GM18499 (cell line): Measurements from ENCODE around the gene CFAP61.
"Not testable (repeated sequence)": the region's sequence is repeated elsewhere in the genome, so short reads cannot be mapped to it uniquely, and the experiment has no call there.

Experiments
- ATAC-seq: cut with Tn5 transposase; IDR thresholded peaks from one replicate; pipeline ENCODE4 v1.9.1; 2021; ENCODE audit warnings: moderate number of reproducible peaks; ENCODE audit not compliant: insufficient read depth, unreplicated experiment

CFAP61 gene

DNA sequence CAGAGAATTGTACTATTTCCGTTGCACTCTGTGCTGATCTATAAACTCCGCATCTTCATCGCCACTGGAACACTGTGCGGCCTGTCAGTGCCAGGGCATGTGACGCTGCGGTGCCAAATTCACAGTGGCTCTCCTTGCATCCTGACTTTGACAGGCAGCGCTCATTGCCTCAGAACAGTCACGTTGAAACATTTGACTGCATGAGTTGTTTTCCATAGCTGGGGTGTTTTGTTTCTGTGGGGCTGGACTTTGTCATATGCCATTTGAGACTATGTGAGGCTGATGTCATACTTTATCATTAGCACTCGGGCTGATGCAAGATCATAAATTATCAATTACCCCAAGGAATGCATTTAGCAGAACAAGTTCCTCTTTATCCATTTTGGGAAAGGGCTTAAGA lies 32.7 kb downstream of the CFAP61 start:
- ATAC-seq: no peak

DNA sequence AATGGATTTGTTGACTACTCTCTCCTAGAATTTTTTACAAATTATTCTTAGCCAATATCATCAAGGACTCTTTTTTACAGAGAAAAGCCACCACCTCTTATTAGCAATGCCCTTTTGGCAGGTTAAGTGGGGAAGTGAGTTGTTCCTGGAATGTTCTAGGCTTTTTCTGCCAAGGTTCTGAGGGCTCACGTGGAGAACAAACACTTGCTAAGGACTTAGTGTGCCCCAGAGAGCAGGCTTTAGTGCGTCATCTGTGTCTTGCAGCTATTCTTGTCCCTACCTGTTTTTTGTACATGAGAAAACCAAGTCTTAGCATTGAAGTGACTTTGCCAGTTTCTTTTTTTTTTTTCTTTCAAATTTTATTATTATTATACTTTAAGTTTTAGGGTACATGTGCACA lies 33.5 kb downstream of the CFAP61 start:
- ATAC-seq: no peak

DNA sequence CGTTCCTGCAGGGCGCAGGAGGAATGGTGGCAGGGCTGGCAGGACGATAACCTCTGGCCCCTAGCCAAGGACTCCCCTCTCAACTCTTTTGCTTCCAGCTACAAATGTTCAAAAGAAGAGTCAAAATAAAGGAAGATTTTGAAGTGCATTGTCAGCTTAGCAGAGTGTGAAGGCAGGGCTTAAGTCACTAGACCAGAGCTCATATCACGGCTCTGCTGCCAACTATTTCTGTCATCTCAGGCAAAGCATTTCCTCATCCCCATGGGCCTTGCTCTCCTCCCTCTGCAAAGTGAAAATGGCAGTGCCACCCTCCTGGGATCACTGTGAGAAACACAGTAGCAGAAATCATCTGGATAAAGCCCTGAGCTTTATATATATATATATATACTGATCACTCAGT lies 36.7 kb downstream of the CFAP61 start:
- ATAC-seq: no peak

DNA sequence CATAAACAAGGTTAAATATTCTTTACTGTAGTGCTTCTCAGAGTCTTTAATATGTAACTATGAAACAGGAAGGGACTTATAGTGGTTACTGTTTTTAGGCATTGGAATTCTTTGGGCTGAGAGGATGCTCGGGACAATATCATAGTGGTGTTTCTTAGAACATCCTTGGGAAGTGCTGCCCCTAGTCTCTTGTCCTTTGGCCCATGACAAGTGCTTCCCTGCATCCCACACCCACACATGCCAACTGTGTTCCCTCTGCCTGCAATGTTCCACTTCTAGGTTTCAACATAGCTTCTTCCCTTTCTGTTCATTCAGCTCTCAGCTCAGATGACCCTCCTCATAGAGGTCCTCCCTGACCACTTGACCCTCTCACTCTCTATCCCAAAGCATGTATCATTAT lies 37.6 kb downstream of the CFAP61 start:
- ATAC-seq: no peak

DNA sequence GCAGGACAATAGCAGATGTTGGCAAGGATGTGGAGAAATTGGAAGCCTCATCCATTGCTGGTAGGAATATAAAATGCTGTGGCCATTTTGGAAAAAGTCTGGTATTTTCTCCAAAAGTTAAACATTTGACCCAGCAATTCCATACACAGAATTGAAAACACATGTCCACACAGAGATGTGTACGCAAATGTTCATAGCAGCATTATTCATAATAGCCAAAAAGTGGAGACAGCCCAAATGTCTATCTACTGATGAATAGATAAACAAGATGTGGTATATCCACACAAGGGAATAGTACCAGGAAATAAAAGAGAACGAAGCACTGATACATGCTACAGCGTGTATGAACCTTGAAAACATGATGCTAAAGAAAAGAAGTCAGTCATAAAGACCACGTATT lies 40.5 kb downstream of the CFAP61 start:
- ATAC-seq: no peak

DNA sequence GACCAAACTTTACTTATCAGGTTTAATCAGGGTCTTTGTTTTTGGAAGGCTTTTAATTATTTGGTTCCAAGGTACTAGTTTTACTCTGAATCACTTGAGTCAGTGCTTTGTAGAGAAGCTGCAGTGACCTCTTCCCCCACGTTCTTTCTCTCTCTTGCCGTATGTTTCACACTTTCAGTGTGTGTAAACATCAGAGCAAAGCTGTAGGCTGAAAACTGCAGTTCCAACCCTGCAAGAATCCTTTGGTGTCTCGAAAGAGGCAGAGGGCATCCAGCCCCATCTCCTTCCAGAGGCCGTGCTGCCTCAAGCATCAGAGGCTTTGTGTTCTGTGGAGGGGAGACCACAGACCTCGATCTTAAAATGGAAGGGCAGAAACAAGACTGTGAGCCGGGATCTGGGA lies 42.1 kb downstream of the CFAP61 start:
- ATAC-seq: no peak

DNA sequence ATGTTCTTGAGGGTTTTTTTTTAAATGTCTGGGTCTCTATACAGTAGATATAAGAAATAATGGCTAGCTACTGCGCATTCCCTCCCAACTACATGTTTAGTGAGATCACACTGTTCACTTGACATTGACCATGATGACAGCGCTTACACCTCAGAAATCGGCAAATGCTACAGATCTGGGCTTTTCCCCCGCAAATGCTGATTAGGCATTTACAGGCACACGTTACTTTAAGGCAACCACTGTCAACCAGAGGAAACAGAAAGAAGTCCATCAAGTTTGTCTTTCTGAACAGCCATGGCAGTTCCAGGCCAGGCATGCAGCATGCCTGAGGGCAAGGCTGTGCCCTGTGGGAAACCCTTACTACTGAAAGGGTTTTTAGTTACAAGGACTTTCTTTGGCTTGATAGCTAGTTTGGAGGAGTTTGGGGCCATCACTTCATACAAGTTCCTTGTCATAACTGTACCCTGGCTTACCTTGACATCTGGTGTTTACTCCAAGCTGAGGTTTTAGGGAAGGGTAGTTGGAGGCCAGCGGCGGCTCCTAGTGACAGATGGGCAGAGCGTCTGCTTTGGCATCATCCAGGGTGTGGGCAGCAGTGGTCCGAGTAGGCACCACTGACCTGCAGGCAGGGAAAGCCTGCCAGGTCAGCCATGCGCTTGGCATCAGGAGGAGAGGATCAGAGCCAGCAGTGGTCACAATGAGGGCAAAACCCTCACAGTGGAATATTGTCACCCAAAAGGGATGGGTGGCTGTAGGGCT lies 43.0 kb downstream of the CFAP61 start:
- no peak for ATAC-seq

DNA sequence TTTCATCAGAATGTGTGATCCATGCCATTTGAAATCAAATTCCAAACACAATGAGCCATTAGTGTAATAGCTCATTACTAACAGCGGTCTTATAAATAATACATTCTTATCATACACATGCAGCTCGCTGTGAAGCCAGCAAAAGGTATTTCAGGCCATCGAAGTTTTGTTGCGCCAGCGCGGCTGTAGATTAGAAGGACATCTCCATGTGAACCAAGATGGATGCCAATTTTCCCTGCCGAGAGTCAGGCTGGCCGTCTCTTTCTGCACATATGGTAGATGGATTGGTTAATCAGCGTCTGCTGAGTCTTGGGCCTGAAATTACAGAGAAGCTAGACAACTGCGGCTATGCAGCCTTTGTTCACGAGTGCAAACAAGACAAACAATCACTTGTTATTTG lies 44.1 kb downstream of the CFAP61 start:
- no peak for ATAC-seq

DNA sequence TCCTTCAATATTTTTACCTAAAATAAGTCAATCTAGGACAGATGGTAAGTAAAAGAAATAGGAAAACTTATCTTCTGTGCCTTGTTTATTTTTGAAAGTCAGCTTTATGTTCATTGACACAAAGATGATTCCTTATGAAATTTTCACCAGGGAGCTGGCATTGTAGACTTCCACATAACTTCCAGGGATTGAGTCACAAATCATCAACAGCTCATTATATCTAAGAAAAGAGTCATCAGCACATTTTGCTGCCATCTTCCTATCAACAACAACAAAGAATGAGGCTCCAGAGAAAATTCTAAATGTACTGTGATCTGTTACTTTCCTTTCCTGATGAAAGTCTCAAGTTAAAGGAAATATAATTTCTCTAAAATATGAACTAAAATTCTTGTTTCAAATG lies 48.5 kb downstream of the CFAP61 start:
- ATAC-seq: no peak

DNA sequence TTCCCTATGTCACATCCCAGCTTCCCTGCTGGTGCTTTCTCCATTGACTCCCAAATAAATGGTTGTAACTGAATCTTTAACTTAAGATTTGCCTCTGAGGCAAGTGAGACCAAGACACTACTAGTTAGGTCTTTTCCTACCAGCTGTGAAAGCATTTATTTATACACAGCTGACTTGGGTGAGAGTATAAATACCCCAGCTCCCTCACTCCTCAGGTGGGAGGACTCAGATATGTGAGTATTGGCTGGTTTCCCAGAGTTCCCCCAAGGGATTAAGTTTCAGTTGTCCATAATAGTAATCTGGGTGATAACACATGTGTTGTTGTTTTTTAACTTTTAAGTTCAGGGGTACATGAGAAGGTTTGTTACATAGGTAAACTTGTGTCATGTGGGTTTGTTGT lies 49.8 kb downstream of the CFAP61 start:
- ATAC-seq: no peak

DNA sequence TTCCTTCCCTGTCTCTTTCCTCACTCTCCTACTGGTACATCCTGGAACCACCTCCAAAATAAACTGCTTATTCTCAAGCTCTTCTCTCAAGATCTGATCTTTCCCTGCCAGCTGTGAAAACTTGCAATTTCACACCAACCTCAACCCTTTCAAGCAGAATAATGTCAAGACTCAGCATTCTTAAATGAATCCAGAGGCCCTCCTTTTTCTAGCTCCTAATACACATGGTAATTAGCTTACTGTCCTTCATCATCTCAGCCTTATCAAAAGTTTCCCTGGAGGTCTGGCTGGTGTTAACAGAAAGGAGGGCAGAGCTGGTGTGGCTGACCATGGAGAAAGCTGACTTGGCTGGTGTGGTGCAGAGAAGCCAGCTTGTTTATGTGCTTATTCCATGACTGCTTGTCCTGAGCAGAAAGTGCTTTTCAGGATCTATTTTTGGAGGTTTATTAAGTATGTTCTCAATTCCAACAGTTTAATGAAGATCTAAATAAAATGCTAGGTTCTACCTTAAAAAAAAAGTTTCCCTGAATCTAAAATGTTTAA lies 50.5 kb downstream of the CFAP61 start:
- ATAC-seq: no peak

DNA sequence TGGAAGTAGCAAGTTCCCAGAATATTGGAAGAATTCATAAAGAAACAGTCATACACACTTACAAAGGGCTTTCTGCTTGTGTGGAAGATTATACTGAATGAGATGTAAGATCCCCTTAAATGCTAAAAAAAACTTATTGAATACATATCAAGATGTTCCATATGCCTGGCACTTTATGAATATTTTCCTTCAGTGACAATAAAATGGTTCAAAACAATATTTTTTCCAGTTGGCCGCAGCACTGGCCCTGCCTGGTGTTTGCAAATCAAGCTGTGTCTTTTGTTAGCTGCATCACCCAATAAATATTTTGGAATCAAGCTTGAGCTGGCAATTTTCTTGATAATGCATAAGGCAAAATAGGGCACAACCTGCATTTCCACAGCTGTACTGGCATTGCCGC lies 51.2 kb downstream of the CFAP61 start:
- no peak for ATAC-seq

DNA sequence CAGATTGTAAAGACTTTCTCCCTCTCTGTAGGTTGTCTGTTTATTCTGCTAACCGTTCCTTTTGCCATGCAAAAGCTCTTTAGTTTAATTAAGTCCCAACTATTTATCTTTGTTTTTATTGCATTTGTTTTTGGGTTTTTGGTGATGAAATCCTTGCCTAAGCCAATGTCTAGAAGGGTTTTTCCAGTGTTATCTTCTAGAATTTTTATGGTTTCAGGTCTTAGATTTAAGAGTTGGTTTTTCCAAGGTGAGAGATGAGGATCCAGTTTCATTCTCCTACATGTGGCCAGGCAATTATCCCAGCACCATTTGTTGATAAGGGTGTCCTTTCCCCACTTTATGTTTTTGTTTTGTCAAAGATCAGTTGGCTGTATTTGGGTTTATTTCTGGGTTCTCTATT lies 70.9 kb downstream of the CFAP61 start:
- not testable (repeated sequence) for ATAC-seq

DNA sequence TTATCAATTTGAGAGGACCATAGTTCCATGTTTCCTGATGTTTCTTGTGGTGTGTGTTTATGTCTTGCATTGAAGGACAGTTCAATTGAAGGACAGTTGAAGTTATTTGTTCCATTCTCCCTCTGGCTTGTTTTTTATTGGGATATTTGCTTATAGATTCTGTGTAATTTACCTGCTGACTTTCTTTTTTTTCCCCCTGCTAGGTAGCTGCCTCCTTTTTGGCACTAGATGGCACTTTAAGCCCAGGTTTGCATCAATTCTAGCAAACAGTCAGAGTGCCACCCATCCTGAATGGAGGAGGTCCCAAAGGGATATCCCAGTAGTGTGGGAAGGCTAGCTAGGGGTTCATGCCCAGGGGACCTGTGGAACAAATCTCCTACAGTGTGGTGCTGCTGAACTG lies 78.1 kb downstream of the CFAP61 start:
- no peak for ATAC-seq

DNA sequence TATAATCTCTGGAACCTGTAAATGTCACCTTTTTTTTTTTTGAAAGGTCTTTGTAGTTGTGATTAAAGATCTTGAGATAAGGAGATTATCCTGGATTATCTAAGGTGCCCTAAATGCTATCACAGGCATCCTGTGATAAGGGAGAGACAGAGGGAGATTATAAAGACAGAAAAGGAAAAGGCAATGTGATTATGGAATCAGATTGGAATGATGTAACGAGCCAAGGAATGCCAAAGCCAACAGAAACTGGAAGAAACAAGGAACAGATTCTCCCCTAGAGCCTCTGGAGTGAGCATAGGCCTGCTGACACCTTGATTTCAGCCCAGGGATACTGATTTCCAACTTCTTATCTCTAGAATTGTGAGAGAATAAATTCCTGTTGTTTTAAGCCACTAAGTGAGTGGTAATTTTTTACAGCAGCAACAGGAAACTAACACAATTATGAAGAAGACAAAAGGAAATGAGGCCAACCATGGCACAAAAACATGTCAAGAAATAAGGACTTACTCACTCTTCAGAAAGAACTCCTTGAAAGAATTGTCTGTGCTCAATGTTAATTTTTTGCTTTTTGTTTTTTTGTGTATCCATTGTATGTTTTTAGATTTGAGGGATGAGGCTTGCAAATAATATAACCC lies 82.7 kb downstream of the CFAP61 start:
- no peak for ATAC-seq

DNA sequence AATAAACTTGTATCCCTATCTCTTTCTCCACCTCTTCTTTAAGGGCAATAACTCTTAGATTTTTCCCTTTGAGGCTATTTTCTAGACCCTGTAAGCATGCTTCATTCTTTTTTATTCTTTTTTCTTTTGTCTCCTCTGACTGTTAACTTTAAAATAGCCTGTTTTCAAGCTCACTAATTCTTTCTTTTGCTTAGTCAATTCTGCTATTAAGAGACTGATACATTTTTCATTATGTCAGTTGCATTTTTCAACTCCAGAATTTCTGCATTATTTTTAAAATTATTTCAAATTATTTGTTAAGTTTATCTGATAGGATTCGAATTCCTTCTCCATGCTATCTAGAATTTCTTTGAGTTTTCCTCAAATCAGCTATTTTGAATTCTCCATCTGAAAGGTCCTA lies 84.0 kb downstream of the CFAP61 start:
- ATAC-seq: no peak

DNA sequence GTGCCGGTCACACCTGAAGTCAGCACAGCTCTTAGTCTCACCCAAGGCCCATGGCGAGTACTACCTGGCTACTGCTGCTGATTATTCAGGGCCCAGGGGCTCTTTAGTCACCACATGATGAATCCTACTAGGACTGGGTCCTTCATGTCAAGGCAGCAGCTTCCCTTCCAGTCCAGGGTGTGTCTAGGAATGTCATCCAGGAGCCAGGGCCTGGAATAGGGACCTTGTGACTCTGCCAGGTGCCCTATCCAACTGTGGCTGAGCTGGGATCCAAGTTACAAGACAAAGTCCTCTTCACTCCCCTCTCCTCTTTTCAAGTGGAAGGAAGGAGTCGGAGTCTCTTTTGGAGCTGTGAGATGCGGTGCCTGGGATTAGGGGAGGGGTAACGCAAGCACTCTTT lies 85.5 kb downstream of the CFAP61 start:
- ATAC-seq: no peak

DNA sequence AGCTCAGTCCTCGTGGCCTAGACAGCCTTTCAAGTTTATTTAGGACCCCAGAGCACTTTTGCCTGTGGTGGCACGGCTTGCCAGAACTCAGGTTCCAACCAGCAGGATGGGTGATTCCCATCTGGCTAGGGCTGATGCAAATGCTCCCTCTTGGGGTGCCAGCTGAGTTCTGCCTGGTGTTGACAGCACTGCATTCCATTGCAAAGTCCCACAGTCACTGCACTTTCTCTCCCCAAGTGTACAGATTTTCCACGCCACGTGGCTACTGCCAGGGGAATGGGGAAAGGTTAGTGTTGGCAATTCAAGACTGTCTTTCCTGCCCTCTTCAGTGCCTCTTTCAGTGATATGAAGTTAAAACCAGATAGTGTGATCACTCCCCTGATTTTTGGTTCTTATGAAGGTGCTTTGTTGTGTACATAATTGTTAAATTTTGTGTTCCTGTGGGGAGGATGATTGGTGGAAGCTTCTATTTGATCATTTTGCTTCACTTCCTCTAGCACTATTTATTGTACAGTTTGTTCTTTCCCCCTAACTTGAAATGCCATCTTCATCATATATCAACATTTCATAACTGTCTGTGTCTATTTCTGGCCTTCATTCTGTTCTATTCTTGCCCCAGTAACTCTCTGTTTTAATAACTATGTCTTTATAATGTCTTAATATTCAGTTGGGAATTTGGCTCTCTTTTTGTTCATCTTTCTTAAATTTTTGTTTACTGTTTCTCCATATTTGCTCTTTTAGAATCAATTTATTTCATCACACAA lies 86.2 kb downstream of the CFAP61 start:
- no peak for ATAC-seq

DNA sequence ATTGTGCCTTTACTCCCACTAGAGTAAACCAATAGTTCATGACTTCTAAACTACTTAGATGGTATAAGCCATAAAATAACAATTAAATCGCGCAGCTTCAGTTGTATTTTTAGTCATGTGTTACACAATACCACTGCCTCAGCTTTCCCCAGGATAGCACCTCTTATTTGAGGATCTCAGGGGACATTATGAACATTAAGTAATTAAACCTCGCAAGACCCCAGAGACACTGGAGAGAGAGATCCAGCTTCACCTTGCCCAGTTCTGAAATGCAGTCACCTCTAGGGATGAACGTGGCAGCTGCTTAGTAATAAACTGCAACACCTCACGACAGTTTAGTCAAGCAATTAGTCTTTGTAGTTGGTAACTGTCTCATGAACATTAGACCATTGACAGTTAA lies 87.1 kb downstream of the CFAP61 start:
- no peak for ATAC-seq

DNA sequence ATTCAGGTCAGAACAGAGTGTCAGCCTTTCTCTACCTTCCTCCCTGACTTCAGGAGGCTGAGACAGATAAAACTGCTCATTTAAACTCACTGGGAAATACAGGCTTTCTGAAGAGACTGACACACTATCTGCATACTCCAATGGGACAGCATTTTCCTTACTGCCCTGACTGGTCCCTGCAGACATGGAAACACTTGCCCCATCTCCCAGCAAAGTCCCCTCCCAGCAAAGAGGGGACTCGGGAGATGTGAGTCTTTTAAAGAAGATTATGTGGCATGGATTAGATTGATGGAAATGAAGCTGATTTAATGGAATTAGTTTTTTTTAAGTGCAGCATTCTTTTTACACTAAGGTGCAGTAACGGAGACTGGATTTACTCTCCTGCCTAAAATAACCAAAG lies 90.8 kb downstream of the CFAP61 start:
- ATAC-seq: no peak

DNA sequence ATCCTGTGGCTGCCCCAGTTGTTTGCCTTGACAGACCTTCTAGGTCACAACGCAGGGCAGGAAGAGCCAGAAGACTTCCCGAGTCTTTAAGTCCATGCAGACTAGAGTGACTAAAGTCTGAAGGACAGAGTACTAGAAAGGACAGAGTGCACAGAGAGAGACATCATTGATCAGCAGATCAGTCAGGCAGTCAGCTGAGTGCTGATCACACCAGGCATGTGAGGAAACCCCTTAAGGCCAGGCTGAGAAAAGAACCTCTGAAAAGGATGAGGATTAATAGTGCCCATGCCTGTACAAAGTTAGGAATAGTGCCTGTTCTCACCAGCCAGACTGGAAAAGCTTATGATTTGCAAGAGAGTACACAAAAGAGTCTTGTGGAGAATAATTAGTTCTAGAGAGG lies 91.3 kb downstream of the CFAP61 start:
- ATAC-seq: no peak
